Adrenal gland (tissue), 12 donors: ENCODE results near the gene NIPAL3. TPM values are rescaled to one million over a fixed set of nuclear protein-coding genes. Genes with fewer than 3 reads are reported as not detected.
A peak's percentile ranks its signal among the peaks of the same experiment; 100 is the strongest.
"Not testable (repeated sequence)": the region's sequence is repeated elsewhere in the genome, so short reads cannot be mapped to it uniquely, and the experiment has no call there.

Experiments
- DNase-seq, 7 donors: peaks; one replicate each; pipeline ENCODE4 v3.0.0-alpha.2; 2019 to 2020
- H3K27ac ChIP-seq, 5 donors: fragments of 200-600 bp; sonication (generic) in 4 of 5; 1 replicate in 3 of 5; 2 replicates in 2 of 5; pipeline versions ENCODE4 v1.5.1 to v1.8.0; 2016 to 2020; ENCODE audit warnings: mild to moderate bottlenecking in 1 of 5
- H3K27me3 ChIP-seq: fragments of 200-600 bp; 2 replicates; pipeline ENCODE4 v1.8.0; 2021
- H3K36me3 ChIP-seq, 2 donors: fragments of 200-600 bp; replicated peaks in 1 of 2; 1 replicate in 1 of 2; 2 replicates in 1 of 2; pipeline versions ENCODE4 v1.5.1 to v1.8.0; 2018 to 2022
- H3K4me1 ChIP-seq, 2 donors: fragments of 200-600 bp; replicated peaks in 1 of 2; 1 replicate in 1 of 2; 2 replicates in 1 of 2; pipeline versions ENCODE4 v1.5.1 to v1.8.0; 2018 to 2021
- H3K4me3 ChIP-seq, 4 donors: fragments of 200-600 bp; sonication (generic) in 3 of 4; one replicate each; pipeline ENCODE4 v1.5.1; 2016 to 2018
- H3K9me3 ChIP-seq, 3 donors: fragments of 200-600 bp; sonication (generic) in 1 of 3; replicated peaks in 1 of 3; 1 replicate in 2 of 3; 2 replicates in 1 of 3; pipeline versions ENCODE4 v1.5.1 to v1.8.0; 2016 to 2021
- POLR2A ChIP-seq, 2 donors: fragments of 450-650 bp; IDR thresholded peaks; one replicate each; pipeline ENCODE4 v1.6.1; 2017; ENCODE audit warnings: antibody characterized with exemption in 2 of 2, mild to moderate bottlenecking in 2 of 2, moderate library complexity in 1 of 2
- WGBS, 4 donors: extraction: QIAGEN DNeasy Blood & Tissue Kit in 2 of 4; methylation state at CpG; one replicate each; pipeline versions ENCODE4 v1.1.5 to v1.1.7; 2013 to 2017; 5-methylcytosine and 5-hydroxymethylcytosine counted together
- intact Hi-C, 2 donors: fragments of 100-400 bp; cut with DNase I; formaldehyde crosslinking; loops; one replicate each; pipeline versions ENCODE4 v1.14.1 to v1.15.0; 2022 to 2023
- polyA plus RNA-seq, 3 donors: library from polyadenylated mRNA; stranded (reverse); fragments of 200-250 nt in 2 of 3; fragments of 350-450 nt in 1 of 3; fragmentation: Illumina TruSeq in 1 of 3; extraction: RNeasy Lipid Tissue Mini Kit (QIAGEN cat#74804) in 1 of 3; gene quantifications; one replicate each; pipeline ENCODE4 v1.2.3, GENCODE V29; 2013 to 2014
- total RNA-seq, 9 donors: library from RNA; depleted of rRNA in 4 of 9; stranded (reverse); fragments of >200 nt in 4 of 9; fragments of 120-200 nt in 1 of 9; fragmentation: NEBNext Ultra II Directional in 1 of 9; extraction: Animal tissue kit (Norgen Biotek cat#: 25700) in 1 of 9; gene quantifications; one replicate each; pipeline versions ENCODE4 v1.1.0 to v1.2.4, GENCODE V29; 2013 to 2023
- TF ChIP-seq, protein P1 (sequence below), 6 experiments: fragments of 450-650 bp in 4 of 6; fragments of 200-600 bp in 2 of 6; sonication (generic) in 1 of 6; IDR thresholded peaks; 1 replicate in 5 of 6; 2 replicates in 1 of 6; pipeline versions ENCODE4 v1.5.1 to v1.8.0; 2016 to 2021; ENCODE audit warnings: antibody characterized with exemption in 6 of 6, mild to moderate bottlenecking in 2 of 6, moderate library complexity in 1 of 6
- donor health status: healthy with polysubstance abuse.
- donor health status: Bipolar disorder and iron deficiency.
- donor health status: DM: yes; HTN: yes; CAD: no.
- donor health status: DM: no; HTN: no; CAD: no.
- donor health status: DM: no; HTN: no; CAD: no.
- donor health status: DM: yes; HTN: yes; CAD: no.

Gene NIPAL3
- total and polyA plus RNA-seq, 12 donors, result 5.6 to 88.4 (median 28.0) TPM

DNA sequence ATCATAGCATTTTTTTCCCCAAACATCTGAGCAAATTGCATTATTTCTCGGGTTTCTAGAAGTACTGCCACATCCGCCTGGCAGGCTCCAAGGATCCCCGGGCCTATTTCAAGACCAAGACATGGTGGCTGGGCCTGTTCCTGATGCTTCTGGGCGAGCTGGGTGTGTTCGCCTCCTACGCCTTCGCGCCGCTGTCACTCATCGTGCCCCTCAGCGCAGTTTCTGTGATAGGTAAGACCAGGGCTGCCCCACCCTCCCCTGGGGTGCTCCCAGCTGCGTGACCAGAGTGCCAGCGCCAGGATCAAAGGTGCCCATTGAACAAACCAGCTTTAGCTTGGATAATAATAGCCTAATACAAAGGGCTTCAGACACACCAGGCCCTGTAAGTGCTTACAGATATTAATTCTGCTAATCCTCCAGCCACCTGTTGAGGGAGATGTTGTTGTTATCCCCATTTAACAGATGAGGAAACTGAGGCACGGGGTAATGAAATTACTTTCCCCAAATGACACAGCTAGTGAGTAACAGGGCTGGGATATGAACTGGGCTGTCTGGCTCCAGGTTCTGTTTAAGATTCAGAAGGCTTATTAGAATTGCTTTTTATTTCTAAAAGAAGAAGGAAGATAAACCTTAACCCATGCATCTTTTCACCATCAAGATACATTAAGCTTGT is 26.5 kb downstream of the NIPAL3 start:
- H3K9me3 ChIP-seq, result no peaks in the 10 kb centered on the region
- WGBS, 4 donors, result 95 to 98% (median 95%) methylated on average over 10 to 14 of the region's 14 CpGs
- no peaks in the 10 kb centered on the region for H3K36me3 ChIP-seq
- intact Hi-C loops, result no loop called here
- TF ChIP-seq, protein P1, sequence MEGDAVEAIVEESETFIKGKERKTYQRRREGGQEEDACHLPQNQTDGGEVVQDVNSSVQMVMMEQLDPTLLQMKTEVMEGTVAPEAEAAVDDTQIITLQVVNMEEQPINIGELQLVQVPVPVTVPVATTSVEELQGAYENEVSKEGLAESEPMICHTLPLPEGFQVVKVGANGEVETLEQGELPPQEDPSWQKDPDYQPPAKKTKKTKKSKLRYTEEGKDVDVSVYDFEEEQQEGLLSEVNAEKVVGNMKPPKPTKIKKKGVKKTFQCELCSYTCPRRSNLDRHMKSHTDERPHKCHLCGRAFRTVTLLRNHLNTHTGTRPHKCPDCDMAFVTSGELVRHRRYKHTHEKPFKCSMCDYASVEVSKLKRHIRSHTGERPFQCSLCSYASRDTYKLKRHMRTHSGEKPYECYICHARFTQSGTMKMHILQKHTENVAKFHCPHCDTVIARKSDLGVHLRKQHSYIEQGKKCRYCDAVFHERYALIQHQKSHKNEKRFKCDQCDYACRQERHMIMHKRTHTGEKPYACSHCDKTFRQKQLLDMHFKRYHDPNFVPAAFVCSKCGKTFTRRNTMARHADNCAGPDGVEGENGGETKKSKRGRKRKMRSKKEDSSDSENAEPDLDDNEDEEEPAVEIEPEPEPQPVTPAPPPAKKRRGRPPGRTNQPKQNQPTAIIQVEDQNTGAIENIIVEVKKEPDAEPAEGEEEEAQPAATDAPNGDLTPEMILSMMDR (IDR thresholded peaks at IDR 0.05), result no peak
- TF ChIP-seq POLR2A (IDR thresholded peaks at IDR 0.05), result no peak
- no peak for DNase-seq
- H3K4me1 ChIP-seq, result no peaks in the 10 kb centered on the region
- no peaks in the 10 kb centered on the region for H3K27me3 ChIP-seq
- H3K27ac ChIP-seq, result no peak overlapping the region
- no peak overlapping the region for H3K4me3 ChIP-seq

DNA sequence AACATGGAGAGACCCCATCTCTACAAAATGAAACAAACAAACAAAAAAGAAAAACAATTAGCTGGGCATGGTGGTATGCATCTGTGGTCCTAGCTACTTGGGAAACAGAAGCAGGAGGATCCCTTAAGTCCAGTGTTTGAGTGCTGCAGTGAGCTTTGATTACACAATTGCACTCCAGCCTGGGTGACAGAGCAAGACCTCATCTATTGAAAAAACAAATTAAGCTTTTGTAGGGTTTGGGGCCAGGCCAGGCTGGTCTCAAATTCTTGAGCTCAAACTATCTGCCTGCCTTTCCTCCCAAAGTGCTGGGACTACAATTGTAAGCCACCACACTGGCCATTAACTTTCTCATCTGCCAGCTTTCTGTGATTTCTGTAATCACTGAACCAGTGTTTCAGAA is 27.2 kb downstream of the NIPAL3 start:
- no peak for TF ChIP-seq POLR2A (IDR thresholded peaks at IDR 0.05)
- TF ChIP-seq, protein P1 (IDR thresholded peaks at IDR 0.05), result no peak
- Histone ChIP-seq H3K4me3 (no peak overlapping the region), H3K27ac (no peak overlapping the region), H3K9me3 (no peaks in the 10 kb centered on the region), H3K36me3 (no peaks in the 10 kb centered on the region), H3K4me1 (no peaks in the 10 kb centered on the region), H3K27me3 (no peaks in the 10 kb centered on the region)
- intact Hi-C loops, result no loop called here
- DNase-seq, result peak in 1 of 7 donors; percentile 7

DNA sequence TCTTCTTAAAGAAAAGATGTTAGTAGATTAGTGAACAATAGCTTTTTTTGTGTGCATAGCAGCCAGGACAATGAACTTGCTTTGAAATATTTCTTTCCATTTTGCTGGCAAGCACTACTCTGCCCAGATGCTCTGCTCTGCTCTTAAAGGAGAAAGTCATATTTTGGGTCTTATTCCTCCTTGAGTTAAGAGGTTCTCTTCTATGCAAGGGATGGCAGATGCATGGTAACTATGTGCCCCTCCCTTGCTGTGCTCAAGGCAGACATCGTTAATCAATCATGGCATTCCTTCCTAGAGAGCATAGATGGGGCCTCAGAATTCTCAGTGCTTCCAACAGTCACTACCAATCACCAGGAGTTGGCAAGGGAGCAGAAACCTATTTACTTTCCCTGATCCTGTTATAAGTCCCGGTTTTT is 27.6 kb downstream of the NIPAL3 start:
- intact Hi-C loops, result no loop called here
- 36 to 80% (median 65%) methylated on average over 2 of the region's 2 CpGs for WGBS, 4 donors
- no peaks in the 10 kb centered on the region for H3K36me3 ChIP-seq

GRCh38 chr1:24446446-24446845 is 30.8 kb downstream of the NIPAL3 start:
- H3K27ac ChIP-seq, H3K9me3 ChIP-seq, intact Hi-C loops, H3K4me3 ChIP-seq, H3K27me3 ChIP-seq, H3K4me1 ChIP-seq, H3K36me3 ChIP-seq, DNase-seq: not testable (repeated sequence)
- WGBS, 4 donors, result 93 to 98% (median 97%) methylated on average over 2 of the region's 2 CpGs

More for the DNA sequence above, 27.6 kb downstream of the NIPAL3 start:
- Histone ChIP-seq H3K9me3 (no peaks in the 10 kb centered on the region), H3K27me3 (no peaks in the 10 kb centered on the region), H3K27ac (no peak overlapping the region), H3K4me1 (no peaks in the 10 kb centered on the region), H3K4me3 (no peak overlapping the region)
- no peak for TF ChIP-seq POLR2A (IDR thresholded peaks at IDR 0.05)
- TF ChIP-seq, protein P1 (IDR thresholded peaks at IDR 0.05), result no peak
- no peak for DNase-seq

DNA sequence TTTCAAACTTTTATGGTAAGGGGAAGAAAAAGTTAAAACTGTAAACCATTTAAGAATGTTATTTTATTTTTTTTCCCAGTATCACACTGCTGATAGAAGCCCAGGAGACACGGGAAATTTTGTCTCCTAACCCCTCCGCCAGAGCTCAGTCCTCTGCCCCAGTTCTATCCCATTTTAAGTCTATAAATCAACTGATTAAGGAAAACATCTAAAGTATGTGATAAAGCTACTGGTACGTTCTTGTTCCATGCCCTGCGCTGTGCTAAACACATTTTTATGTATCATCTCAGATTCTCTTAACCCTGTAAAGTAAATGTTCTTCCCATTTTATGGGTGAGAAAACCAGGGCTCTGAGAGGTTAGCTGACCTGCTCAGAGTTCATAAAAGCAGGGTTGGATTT is 34.7 kb downstream of the NIPAL3 start:
- TF ChIP-seq, protein P1 (IDR thresholded peaks at IDR 0.05), result no peak
- no peak for TF ChIP-seq POLR2A (IDR thresholded peaks at IDR 0.05)
- no peak for DNase-seq
- 66 to 78% (median 73%) methylated on average over 4 of the region's 4 CpGs for WGBS, 4 donors
- intact Hi-C loops, result no loop called here
- Histone ChIP-seq H3K27ac (no peak overlapping the region), H3K27me3 (no peaks in the 10 kb centered on the region), H3K4me3 (no peak overlapping the region), H3K4me1 (no peaks in the 10 kb centered on the region), H3K36me3 (no peaks in the 10 kb centered on the region), H3K9me3 (no peaks in the 10 kb centered on the region)
